K562 (cell line): ENCODE data around the gene RNF212B. TPM values are rescaled to one million over a fixed set of nuclear protein-coding genes. Genes with fewer than 3 reads are reported as not detected.

Source experiments
- CBX2 ChIP-seq: fragments of 200-600 bp; sonication (generic); IDR thresholded peaks from one replicate; pipeline ENCODE4 v1.6.1; 2012; ENCODE audit warnings: mild to moderate bottlenecking, low read length, inconsistent platforms; ENCODE audit not compliant: insufficient read depth, poor library complexity, severe bottlenecking
- FOXK2 ChIP-seq, 2 experiments: fragments of 450-650 bp; IDR thresholded peaks in 1 of 2; conservative IDR thresholded peaks in 1 of 2; 2 replicates each; pipeline ENCODE4 v1.6.1; 2016; ENCODE audit warnings: low read depth in 2 of 2, mild to moderate bottlenecking in 1 of 2
- GTF2E2 ChIP-seq: fragments of 200-800 bp; sonication (Bioruptor generic); IDR thresholded peaks from 2 replicates; pipeline ENCODE4 v1.6.1; 2016; ENCODE audit warnings: missing genetic modification characterization, missing compliant biosample characterization
- HLTF ChIP-seq: fragments of 450-650 bp; IDR thresholded peaks from 2 replicates; pipeline ENCODE4 v1.6.1; 2016
- KDM5B ChIP-seq: fragments of 200-600 bp; sonication (generic); IDR thresholded peaks from 2 replicates; pipeline ENCODE4 v1.6.1; 2012; ENCODE audit warnings: low read depth, mild to moderate bottlenecking, moderate library complexity, low read length, control low read depth, inconsistent platforms; ENCODE audit not compliant: insufficient replicate concordance
- MEF2D ChIP-seq: conservative IDR thresholded peaks from 2 replicates; pipeline ENCODE4 v1.6.1; 2016; ENCODE audit warnings: low read depth, missing genetic modification characterization, missing compliant biosample characterization
- NELFE ChIP-seq: IDR thresholded peaks from 2 replicates; pipeline ENCODE4 v1.6.1; 2011; ENCODE audit warnings: mild to moderate bottlenecking; ENCODE audit not compliant: insufficient read depth, insufficient read length
- NFE2 ChIP-seq: IDR thresholded peaks from 2 replicates; pipeline ENCODE4 v1.6.1; 2014; ENCODE audit warnings: antibody characterized with exemption, low read depth
- NR2C1 ChIP-seq, 2 experiments: fragments of 450-650 bp; IDR thresholded peaks; 2 replicates each; pipeline ENCODE4 v1.6.1; 2017; ENCODE audit warnings: mild to moderate bottlenecking in 2 of 2, antibody characterized with exemption in 1 of 2, inconsistent platforms in 1 of 2, missing compliant biosample characterization in 1 of 2, missing genetic modification characterization in 1 of 2
- PTRF ChIP-seq: fragments of 450-650 bp; IDR thresholded peaks from 2 replicates; pipeline ENCODE4 v1.6.1; 2016; ENCODE audit warnings: mild to moderate bottlenecking, missing genetic modification characterization, missing compliant biosample characterization
- SIRT6 ChIP-seq: IDR thresholded peaks from one replicate; pipeline ENCODE4 v1.6.1; 2012; ENCODE audit warnings: low read depth, mild to moderate bottlenecking, control low read depth, inconsistent platforms, low read length, moderate library complexity
- SMARCE1 ChIP-seq: fragments of 450-650 bp; IDR thresholded peaks from 2 replicates; pipeline ENCODE4 v1.7.1; 2016; ENCODE audit warnings: mild to moderate bottlenecking
- SNRNP70 ChIP-seq: fragments of 200-400 bp; formaldehyde crosslinking; optimal IDR thresholded peaks from 2 replicates; pipeline ENCODE3; 2017; ENCODE audit warnings: low read depth, low read length
- STAT5B ChIP-seq: fragments of 250-450 bp; sonication (Bioruptor Pico); IDR thresholded peaks from 2 replicates; pipeline ENCODE4 v1.8.0; 2021; ENCODE audit warnings: mild to moderate bottlenecking, inconsistent platforms
- TFAP4 ChIP-seq: sonication (generic); formaldehyde crosslinking; IDR thresholded peaks from 2 replicates; pipeline ENCODE4 v1.8.0; 2022; ENCODE audit warnings: missing genetic modification reagents, mild to moderate bottlenecking, moderate library complexity, borderline replicate concordance
- ZBTB12 ChIP-seq: fragments of 250-450 bp; sonication (Bioruptor Pico); IDR thresholded peaks from 2 replicates; pipeline ENCODE4 v1.4.0; 2020
- ZBTB8A ChIP-seq: fragments of 450-650 bp; IDR thresholded peaks from 2 replicates; pipeline ENCODE4 v1.6.1; 2018; ENCODE audit warnings: mild to moderate bottlenecking, moderate library complexity; ENCODE audit not compliant: partially characterized antibody
- ZNF124 ChIP-seq: sonication (generic); formaldehyde crosslinking; IDR thresholded peaks from 2 replicates; pipeline ENCODE4 v1.8.1; 2022; ENCODE audit warnings: missing genetic modification reagents
- polyA plus RNA-seq, 8 experiments: library from polyadenylated mRNA; depleted of rRNA in 4 of 8; stranded (reverse) in 5 of 8; unstranded in 3 of 8; fragments of >200 nt; fragmentation: Nextera tagmentation in 2 of 8; fragmentation: Illumina TruSeq in 1 of 8; extraction: Ambion mirVana in 2 of 8; extraction: Trizol in 1 of 8; gene quantifications; 2 replicates each; pipeline versions ENCODE4 v1.2.1 to v1.2.3, GENCODE V29; 2011 to 2014; ENCODE audit warnings: inconsistent platforms in 1 of 8, missing spikeins in 1 of 8
- total RNA-seq, 7 experiments: library from RNA; depleted of rRNA in 6 of 7; stranded (reverse); fragments of >200 nt in 6 of 7; fragmentation: Illumina TruSeq in 2 of 7; extraction: Trizol in 2 of 7; gene quantifications; 2 replicates each; pipeline versions ENCODE4 v1.2.1 to v1.2.3, GENCODE V29; 2011 to 2021; ENCODE audit warnings: low replicate concordance in 1 of 7
- TF ChIP-seq, protein P1 (sequence below): sonication (generic); formaldehyde crosslinking; IDR thresholded peaks from 2 replicates; pipeline ENCODE4 v1.8.0; 2022; ENCODE audit warnings: mild to moderate bottlenecking, missing genetic modification reagents
- TF ChIP-seq, protein P2 (sequence below): sonication (generic); formaldehyde crosslinking; IDR thresholded peaks from 2 replicates; pipeline ENCODE4 v1.8.1; 2023; ENCODE audit warnings: mild to moderate bottlenecking, missing genetic modification reagents

RNF212B gene
- total and polyA plus RNA-seq, 9 of the 15 experiments (the other 6 are each of a cell fraction or from before 2014, with no cell fraction given): 0.15 to 0.43 (median 0.27) TPM; not detected in 3

DNA sequence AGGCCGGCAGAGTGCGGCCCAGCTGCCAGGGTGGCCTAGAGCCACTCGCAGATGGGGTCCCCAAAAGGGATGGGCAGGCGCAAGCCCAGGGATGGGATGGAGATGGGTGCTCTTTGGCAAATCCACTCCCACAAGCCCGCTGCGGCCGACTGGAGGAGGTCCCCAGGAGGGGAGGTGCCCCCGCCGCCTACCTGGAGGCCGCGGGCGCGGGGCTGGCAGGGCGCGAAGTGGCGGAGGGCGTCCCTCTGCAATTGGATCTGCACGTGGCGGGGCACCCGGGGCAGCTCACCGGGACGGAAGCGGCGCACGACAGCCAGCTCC lies 64.2 kb downstream of the RNF212B start (continued):
- TF ChIP-seq, protein P1, sequence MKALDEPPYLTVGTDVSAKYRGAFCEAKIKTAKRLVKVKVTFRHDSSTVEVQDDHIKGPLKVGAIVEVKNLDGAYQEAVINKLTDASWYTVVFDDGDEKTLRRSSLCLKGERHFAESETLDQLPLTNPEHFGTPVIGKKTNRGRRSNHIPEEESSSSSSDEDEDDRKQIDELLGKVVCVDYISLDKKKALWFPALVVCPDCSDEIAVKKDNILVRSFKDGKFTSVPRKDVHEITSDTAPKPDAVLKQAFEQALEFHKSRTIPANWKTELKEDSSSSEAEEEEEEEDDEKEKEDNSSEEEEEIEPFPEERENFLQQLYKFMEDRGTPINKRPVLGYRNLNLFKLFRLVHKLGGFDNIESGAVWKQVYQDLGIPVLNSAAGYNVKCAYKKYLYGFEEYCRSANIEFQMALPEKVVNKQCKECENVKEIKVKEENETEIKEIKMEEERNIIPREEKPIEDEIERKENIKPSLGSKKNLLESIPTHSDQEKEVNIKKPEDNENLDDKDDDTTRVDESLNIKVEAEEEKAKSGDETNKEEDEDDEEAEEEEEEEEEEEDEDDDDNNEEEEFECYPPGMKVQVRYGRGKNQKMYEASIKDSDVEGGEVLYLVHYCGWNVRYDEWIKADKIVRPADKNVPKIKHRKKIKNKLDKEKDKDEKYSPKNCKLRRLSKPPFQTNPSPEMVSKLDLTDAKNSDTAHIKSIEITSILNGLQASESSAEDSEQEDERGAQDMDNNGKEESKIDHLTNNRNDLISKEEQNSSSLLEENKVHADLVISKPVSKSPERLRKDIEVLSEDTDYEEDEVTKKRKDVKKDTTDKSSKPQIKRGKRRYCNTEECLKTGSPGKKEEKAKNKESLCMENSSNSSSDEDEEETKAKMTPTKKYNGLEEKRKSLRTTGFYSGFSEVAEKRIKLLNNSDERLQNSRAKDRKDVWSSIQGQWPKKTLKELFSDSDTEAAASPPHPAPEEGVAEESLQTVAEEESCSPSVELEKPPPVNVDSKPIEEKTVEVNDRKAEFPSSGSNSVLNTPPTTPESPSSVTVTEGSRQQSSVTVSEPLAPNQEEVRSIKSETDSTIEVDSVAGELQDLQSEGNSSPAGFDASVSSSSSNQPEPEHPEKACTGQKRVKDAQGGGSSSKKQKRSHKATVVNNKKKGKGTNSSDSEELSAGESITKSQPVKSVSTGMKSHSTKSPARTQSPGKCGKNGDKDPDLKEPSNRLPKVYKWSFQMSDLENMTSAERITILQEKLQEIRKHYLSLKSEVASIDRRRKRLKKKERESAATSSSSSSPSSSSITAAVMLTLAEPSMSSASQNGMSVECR (CRISPR knock-in tag): 0 out of 2 replicates have a peak, but pooled peaks have one; percentile 25
- TF ChIP-seq HLTF (no peak), SMARCE1 (no peak), ZBTB8A (no peak), STAT5B (CRISPR knock-in tag) (no peak), FOXK2 (conservative IDR thresholded peaks at IDR 0.05 in 1 of 2, IDR thresholded peaks at IDR 0.05 in 1 of 2; ENCODE audit: low read depth in 2 of 2) (no peak), NR2C1 (IDR thresholded peaks at IDR 0.05) (no peak), NR2C1 (tag; IDR thresholded peaks at IDR 0.05) (no peak), GTF2E2 (no peak), CBX2 (no peak), SIRT6 (no peak), SNRNP70 (no peak), MEF2D (tag) (no peak), ZNF124 (no peak), KDM5B (peak; percentile 79), ZBTB12 (no peak), NFE2 (no peak), NELFE (no peak), PTRF (tag) (no peak), TFAP4 (CRISPR knock-in tag) (peak; percentile 7; the same call in 1 of the 2 replicates)
- TF ChIP-seq, protein P2, sequence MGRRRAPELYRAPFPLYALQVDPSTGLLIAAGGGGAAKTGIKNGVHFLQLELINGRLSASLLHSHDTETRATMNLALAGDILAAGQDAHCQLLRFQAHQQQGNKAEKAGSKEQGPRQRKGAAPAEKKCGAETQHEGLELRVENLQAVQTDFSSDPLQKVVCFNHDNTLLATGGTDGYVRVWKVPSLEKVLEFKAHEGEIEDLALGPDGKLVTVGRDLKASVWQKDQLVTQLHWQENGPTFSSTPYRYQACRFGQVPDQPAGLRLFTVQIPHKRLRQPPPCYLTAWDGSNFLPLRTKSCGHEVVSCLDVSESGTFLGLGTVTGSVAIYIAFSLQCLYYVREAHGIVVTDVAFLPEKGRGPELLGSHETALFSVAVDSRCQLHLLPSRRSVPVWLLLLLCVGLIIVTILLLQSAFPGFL (CRISPR knock-in tag): no peak
